Measurements from ENCODE around the gene SLC12A5. TPM values are rescaled to one million over a fixed set of nuclear protein-coding genes. Genes with fewer than 3 reads are reported as not detected.

Gene SLC12A5
- total RNA-seq, 2 donors from 2014 or later, result not detected

DNA sequence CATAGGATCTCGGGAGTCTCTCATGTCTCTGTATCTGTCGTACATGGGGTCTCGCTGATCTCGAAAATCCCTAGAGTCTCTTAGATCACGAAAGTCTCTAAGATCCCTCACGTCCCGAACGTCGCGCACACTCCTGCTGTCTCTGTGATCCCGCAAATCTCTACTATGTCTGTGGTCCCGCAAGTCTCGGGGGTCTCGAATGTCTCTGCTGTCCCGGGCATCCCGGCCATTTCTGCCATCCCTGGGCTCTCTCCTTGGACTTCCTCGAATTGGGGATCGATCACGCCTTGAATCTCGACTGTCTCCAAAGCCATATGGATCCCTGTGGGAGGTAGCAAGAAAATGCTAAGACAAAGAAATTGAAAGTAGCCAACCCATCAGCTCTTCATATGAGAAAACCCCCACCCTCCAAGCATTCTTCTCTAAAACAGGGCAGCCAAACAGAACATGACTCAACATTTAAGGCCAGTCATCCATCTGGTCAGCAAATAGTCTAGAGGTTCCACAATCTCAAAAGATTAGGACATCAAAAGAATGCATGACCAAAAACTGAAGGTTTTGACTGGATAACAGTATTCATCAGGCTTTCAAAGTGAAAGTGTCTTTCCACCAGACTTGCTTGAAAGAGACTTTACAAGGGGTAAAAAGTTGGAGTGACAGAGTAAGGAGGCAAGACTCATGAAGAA lies 41.3 kb downstream of the SLC12A5 start:
- ATAC-seq (ENCODE audit: insufficient number of reproducible peaks, low FRiP score, low read depth) (no peak), DNase-seq (ENCODE audit: low spot score) (no peak)
- Histone ChIP-seq H3K36me3 (peaks cover 39% of the 10 kb centered on the region), H3K27me3 (replicated peaks; ENCODE audit: insufficient read depth) (no peaks in the 10 kb centered on the region), H3K9me3 (no peaks in the 10 kb centered on the region), H3K4me1 (ENCODE audit: control insufficient read depth in 1 of 2, low read depth in 2 of 2) (no peaks in the 10 kb centered on the region), H3K27ac (no peak overlapping the region), H3K4me3 (no peak overlapping the region)
- no peak for TF ChIP-seq CTCF (IDR thresholded peaks at IDR 0.05)

GRCh38 chr20:46071573-46071972 lies 42.6 kb downstream of the SLC12A5 start:
- H3K36me3 ChIP-seq, result peaks cover 32% of the 10 kb centered on the region
- TF ChIP-seq CTCF (IDR thresholded peaks at IDR 0.05), result no peak
- no peaks in the 10 kb centered on the region for H3K9me3 ChIP-seq
- no peak for DNase-seq (ENCODE audit: low spot score)
- H3K4me3 ChIP-seq, result no peak overlapping the region
- no peaks in the 10 kb centered on the region for H3K27me3 ChIP-seq (replicated peaks; ENCODE audit: insufficient read depth)
- no peak for ATAC-seq (ENCODE audit: insufficient number of reproducible peaks, low FRiP score, low read depth)
- H3K27ac ChIP-seq, result no peak overlapping the region
- no peaks in the 10 kb centered on the region for H3K4me1 ChIP-seq (ENCODE audit: control insufficient read depth in 1 of 2, low read depth in 2 of 2)

DNA sequence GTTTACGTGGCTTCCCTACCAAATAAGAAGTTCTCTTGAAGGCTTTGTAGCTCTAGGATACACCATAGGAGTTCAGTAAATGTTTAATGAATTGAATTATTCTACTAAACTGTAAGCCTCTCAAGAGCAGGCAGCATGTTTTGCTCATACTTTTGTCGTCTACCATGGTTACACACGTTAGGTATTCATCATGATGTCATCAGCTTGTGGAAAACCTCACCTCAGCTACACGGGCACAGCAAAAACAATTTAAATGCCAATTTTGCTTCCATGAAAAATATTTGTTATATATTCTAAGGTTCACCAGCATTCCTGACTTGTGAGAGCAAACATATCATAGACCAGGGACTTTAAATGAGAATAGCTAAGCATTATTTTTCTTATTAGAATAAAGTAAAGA lies 44.0 kb downstream of the SLC12A5 start:
- H3K27ac ChIP-seq, result no peak overlapping the region
- H3K4me1 ChIP-seq (ENCODE audit: control insufficient read depth in 1 of 2, low read depth in 2 of 2), result no peaks in the 10 kb centered on the region
- no peaks in the 10 kb centered on the region for H3K9me3 ChIP-seq
- no peak for DNase-seq (ENCODE audit: low spot score)
- ATAC-seq (ENCODE audit: insufficient number of reproducible peaks, low FRiP score, low read depth), result no peak
- no peak overlapping the region for H3K4me3 ChIP-seq
- no peaks in the 10 kb centered on the region for H3K27me3 ChIP-seq (replicated peaks; ENCODE audit: insufficient read depth)
- peaks cover 27% of the 10 kb centered on the region for H3K36me3 ChIP-seq
- TF ChIP-seq CTCF (IDR thresholded peaks at IDR 0.05), result no peak

DNA sequence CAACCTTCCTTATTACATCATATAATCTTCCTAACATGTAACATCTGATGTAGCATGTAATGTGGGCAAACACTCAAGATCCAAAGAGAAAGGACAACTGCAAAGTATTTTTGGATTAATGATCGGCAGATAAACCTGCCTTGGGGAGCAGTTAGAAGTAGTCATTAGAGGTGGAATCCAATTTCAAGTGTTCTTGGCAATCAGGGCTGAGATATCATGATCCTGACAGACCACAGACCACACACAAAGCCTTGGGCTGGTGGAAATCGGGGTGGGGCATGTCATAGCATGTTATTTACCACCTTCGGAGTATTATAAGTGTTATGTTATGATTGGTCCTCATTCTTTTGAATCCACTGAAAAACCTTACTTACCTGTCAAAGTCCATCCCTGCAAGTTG lies 44.4 kb downstream of the SLC12A5 start:
- no peaks in the 10 kb centered on the region for H3K4me1 ChIP-seq (ENCODE audit: control insufficient read depth in 1 of 2, low read depth in 2 of 2)
- no peak overlapping the region for H3K4me3 ChIP-seq
- H3K27ac ChIP-seq, result no peak overlapping the region
- H3K27me3 ChIP-seq (replicated peaks; ENCODE audit: insufficient read depth), result no peaks in the 10 kb centered on the region
- H3K9me3 ChIP-seq, result no peaks in the 10 kb centered on the region
- peaks cover 26% of the 10 kb centered on the region for H3K36me3 ChIP-seq
- no peak for DNase-seq (ENCODE audit: low spot score)
- no peak for ATAC-seq (ENCODE audit: insufficient number of reproducible peaks, low FRiP score, low read depth)
- no peak for TF ChIP-seq CTCF (IDR thresholded peaks at IDR 0.05)

DNA sequence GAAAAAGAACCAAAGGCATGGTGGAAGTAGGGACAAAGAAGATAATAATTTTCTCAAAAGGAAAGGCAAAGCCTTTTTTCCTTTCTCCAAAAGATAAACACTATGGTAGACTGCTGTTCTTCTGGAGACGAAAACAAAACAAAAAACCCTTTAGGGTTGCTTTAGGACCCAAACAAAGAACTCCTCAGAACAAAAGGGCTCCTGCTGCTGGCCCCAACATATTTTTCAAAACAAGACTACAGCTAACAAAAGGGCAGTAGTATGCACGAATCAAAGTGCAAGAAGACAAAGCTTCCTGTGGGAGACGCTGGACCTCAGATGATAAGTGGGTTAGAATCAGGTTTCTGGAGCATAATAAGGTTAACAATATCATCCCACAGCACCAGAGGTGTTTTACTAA lies 45.0 kb downstream of the SLC12A5 start:
- no peak overlapping the region for H3K27ac ChIP-seq
- ATAC-seq (ENCODE audit: insufficient number of reproducible peaks, low FRiP score, low read depth), result no peak
- TF ChIP-seq CTCF (IDR thresholded peaks at IDR 0.05), result no peak
- DNase-seq (ENCODE audit: low spot score), result no peak
- no peak overlapping the region for H3K4me3 ChIP-seq
- peaks cover 30% of the 10 kb centered on the region for H3K36me3 ChIP-seq
- no peaks in the 10 kb centered on the region for H3K9me3 ChIP-seq
- no peaks in the 10 kb centered on the region for H3K27me3 ChIP-seq (replicated peaks; ENCODE audit: insufficient read depth)
- H3K4me1 ChIP-seq (ENCODE audit: control insufficient read depth in 1 of 2, low read depth in 2 of 2), result peaks cover 0 to 2% of the 10 kb centered on the region in 2 donors

Measured in thoracic aorta (tissue), 2 donors.